Panc1 (cell line): Measurements from ENCODE around the gene HMCN2. TPM values are rescaled to one million over a fixed set of nuclear protein-coding genes. Genes with fewer than 3 reads are reported as not detected.

Source experiments
- ATAC-seq: fragments of 200-7000 bp; cut with Tn5 transposase; 2 replicates; pipeline ENCODE4 v1.9.1; 2020; ENCODE audit warnings: mild to moderate bottlenecking, moderate library complexity
- BruUV-seq: library from RNA; stranded (reverse); fragments of 400-500 nt; replicated peaks from 2 replicates; lab custom pipeline; 2021; lab: Mats Ljungman, UMichigan
- CTCF ChIA-PET: fragments of 300-600 bp; sonication (Branson Sonifier 250); formaldehyde crosslinking; loops from one replicate; lab custom pipeline; 2022; ENCODE audit warnings: antibody characterized with exemption; lab: Charles Lee
- POLR2A ChIA-PET: fragments of 300-600 bp; sonication (Branson Sonifier 250); formaldehyde crosslinking; loops from one replicate; lab custom pipeline; 2022; ENCODE audit warnings: antibody characterized with exemption; lab: Charles Lee
- DNase-seq: peaks from one replicate; pipeline ENCODE4 v3.0.0-alpha.2; 2010; ENCODE audit warnings: low read depth, low spot score
- H3K27ac ChIP-seq: 2 replicates; pipeline ENCODE4 v1.5.1; 2011; ENCODE audit warnings: mild to moderate bottlenecking, low read length, inconsistent platforms
- H3K27me3 ChIP-seq: fragments of 200-500 bp; sonication (Bioruptor generic); 2 replicates; pipeline ENCODE4 v1.6.0; 2014; ENCODE audit warnings: low read length, inconsistent platforms; ENCODE audit not compliant: control insufficient read depth, insufficient read depth
- H3K36me3 ChIP-seq: fragments of 200-500 bp; sonication (Bioruptor generic); 2 replicates; pipeline ENCODE4 v1.5.1; 2014; ENCODE audit warnings: inconsistent platforms, mild to moderate bottlenecking, low read length, moderate library complexity; ENCODE audit not compliant: control insufficient read depth, insufficient read depth
- H3K4me1 ChIP-seq: 2 replicates; pipeline ENCODE4 v1.5.1; 2011; ENCODE audit warnings: inconsistent platforms, mild to moderate bottlenecking, low read length, moderate library complexity; ENCODE audit not compliant: control insufficient read depth, insufficient read depth
- H3K4me3 ChIP-seq, 2 experiments: 2 replicates each; pipeline ENCODE4 v1.5.1; 2011 to 2012; ENCODE audit warnings: low read depth in 2 of 2, low read length in 2 of 2, mild to moderate bottlenecking in 2 of 2, inconsistent platforms in 1 of 2, moderate library complexity in 1 of 2
- H3K9me3 ChIP-seq: fragments of 200-500 bp; sonication (Bioruptor generic); 2 replicates; pipeline ENCODE4 v1.5.1; 2014; ENCODE audit warnings: low read depth, mild to moderate bottlenecking, inconsistent platforms, low read length, moderate library complexity; ENCODE audit not compliant: control insufficient read depth, insufficient read depth
- CTCF ChIP-seq: fragments of 450-650 bp; IDR thresholded peaks from 2 replicates; pipeline ENCODE4 v1.5.1; 2017; ENCODE audit warnings: mild to moderate bottlenecking
- POLR2AphosphoS5 ChIP-seq: IDR thresholded peaks from 2 replicates; pipeline ENCODE4 v1.6.1; 2012; ENCODE audit warnings: mild to moderate bottlenecking, low read depth, low read length, moderate library complexity
- REST ChIP-seq, 2 experiments: IDR thresholded peaks; 2 replicates each; pipeline ENCODE4 v1.6.1; 2011 to 2012; ENCODE audit warnings: low read depth in 2 of 2, control low read depth in 1 of 2, low read length in 1 of 2, mild to moderate bottlenecking in 1 of 2, moderate library complexity in 1 of 2; ENCODE audit not compliant: insufficient read depth in 1 of 2
- SIN3A ChIP-seq: IDR thresholded peaks from 2 replicates; pipeline ENCODE4 v1.6.1; 2012; ENCODE audit warnings: low read depth, mild to moderate bottlenecking, low read length, moderate library complexity, borderline replicate concordance; ENCODE audit not compliant: insufficient read depth
- TCF7L2 ChIP-seq: IDR thresholded peaks from 2 replicates; pipeline ENCODE4 v1.6.1; 2011; ENCODE audit warnings: mild to moderate bottlenecking, low read depth, low read length, inconsistent platforms
- in situ Hi-C: cut with HindIII; loops from 2 replicates; pipeline ENCODE4 v1.10.0; 2016; ENCODE audit warnings: low sequenced_read_pairs, low pct_unique_long_range_greater_than_20kb
- intact Hi-C: fragments of 100-400 bp; cut with micrococcal nuclease; formaldehyde crosslinking; loops from one replicate; pipeline ENCODE4 v1.10.0; 2022; ENCODE audit not compliant: unreplicated experiment
- total RNA-seq: library from RNA; stranded (reverse); gene quantifications from one replicate; pipeline ENCODE4 v1.2.1, GENCODE V29; 2021; ENCODE audit not compliant: unreplicated experiment

Gene HMCN2
- total RNA-seq, 1 experiment from 2014 or later: 0.05 TPM

GRCh38 chr9:130267930-130268329 is 2.4 kb downstream of the HMCN2 start:
- intact Hi-C loops (no loop called here), in situ Hi-C loops (no loop called here)
- Histone ChIP-seq H3K27me3 (no peaks in the 10 kb centered on the region), H3K9me3 (no peaks in the 10 kb centered on the region), H3K4me3 (no peak overlapping the region), H3K27ac (no peak overlapping the region), H3K36me3 (no peaks in the 10 kb centered on the region), H3K4me1 (peaks cover 3% of the 10 kb centered on the region; the same call in 1 of the 2 replicates)
- DNase-seq (no peak), ATAC-seq (no peak)
- TF ChIP-seq TCF7L2: no peak
- no peak for TF ChIP-seq SIN3A
- TF ChIP-seq POLR2AphosphoS5: no peak
- POLR2A ChIA-PET: no interaction called here
- no TSS peak for BruUV-seq
- CTCF ChIA-PET: no interaction called here

GRCh38 chr9:130268521-130269211 is 3.1 kb downstream of the HMCN2 start:
- no TSS peak for BruUV-seq
- Histone ChIP-seq H3K4me1 (peaks cover 3% of the 10 kb centered on the region; the same call in 1 of the 2 replicates), H3K9me3 (no peaks in the 10 kb centered on the region), H3K36me3 (no peaks in the 10 kb centered on the region), H3K27me3 (no peaks in the 10 kb centered on the region), H3K4me3 (no peak overlapping the region), H3K27ac (no peak overlapping the region)
- no peak for ATAC-seq
- in situ Hi-C loops: no loop called here
- no peak for TF ChIP-seq CTCF
- no peak for TF ChIP-seq SIN3A
- no peak for TF ChIP-seq REST (IDR thresholded peaks at IDR 0.05; ENCODE audit: insufficient read depth in 1 of 2, low read depth in 2 of 2, low read length in 1 of 2)
- no peak for TF ChIP-seq TCF7L2
- no peak for TF ChIP-seq POLR2AphosphoS5
- DNase-seq: no peak
- ChIA-PET POLR2A (no interaction called here), CTCF (no interaction called here)
- intact Hi-C loops: no loop called here

- Histone ChIP-seq H3K4me3 (no peak overlapping the region), H3K9me3 (no peaks in the 10 kb centered on the region), H3K4me1 (no peaks in the 10 kb centered on the region), H3K27ac (no peak overlapping the region), H3K27me3 (no peaks in the 10 kb centered on the region), H3K36me3 (no peaks in the 10 kb centered on the region)
- CTCF ChIA-PET: no interaction called here
- no TSS peak for BruUV-seq
- no peak for DNase-seq
- in situ Hi-C loops: no loop called here
- POLR2A ChIA-PET: no interaction called here
- intact Hi-C loops: no loop called here
- ATAC-seq: no peak
- TF ChIP-seq SIN3A: no peak
- TF ChIP-seq TCF7L2: no peak
These were observed 5.9 kb downstream of the HMCN2 start for GRCh38 chr9:130271473-130271872.
